NCI-H1092 treated with DMSO at 0.1 percent for 48 hours (cell line): ENCODE data around the gene ISY1.
"Not testable (repeated sequence)": the region's sequence is repeated elsewhere in the genome, so short reads cannot be mapped to it uniquely, and the experiment has no call there.

ENCODE experiments used
- DNase-seq: peaks from one replicate; lab custom pipeline; 2025; lab: John Stamatoyannopoulos, UW

ISY1 gene

GRCh38 chr3:129160891-129161859 is at the start of gene ISY1:
ISY1 (minus strand) TSS chr3:129161063; CDS start chr3:129160975, 88 bp downstream.
- DNase-seq, result peak; percentile 99

DNA sequence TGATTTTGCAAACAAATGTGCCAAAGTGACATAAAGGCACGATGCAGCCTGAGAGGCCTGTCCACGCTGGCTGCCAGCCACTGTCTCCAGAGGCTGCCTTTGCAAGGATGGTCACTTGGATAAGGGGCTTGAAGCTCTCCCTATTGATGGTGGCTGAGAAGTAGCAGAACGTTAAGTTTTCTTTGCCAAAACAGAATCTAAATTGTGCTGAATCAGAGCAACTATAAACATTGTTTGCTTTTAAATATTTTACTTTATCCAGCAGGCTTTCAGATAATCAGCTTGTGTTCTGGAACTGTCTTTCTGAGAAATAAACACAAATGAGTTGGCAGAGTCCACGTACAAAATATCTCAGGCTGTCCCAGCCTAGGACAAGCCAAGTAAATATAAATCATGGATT is 46.6 kb upstream of the ISY1 start:
- DNase-seq, result no peak

- DNase-seq, result no peak
These were observed 44.4 kb upstream of the ISY1 start for GRCh38 chr3:129205109-129205832.

- no peak for DNase-seq
These were observed 43.6 kb upstream of the ISY1 start for GRCh38 chr3:129204473-129204872.

DNA sequence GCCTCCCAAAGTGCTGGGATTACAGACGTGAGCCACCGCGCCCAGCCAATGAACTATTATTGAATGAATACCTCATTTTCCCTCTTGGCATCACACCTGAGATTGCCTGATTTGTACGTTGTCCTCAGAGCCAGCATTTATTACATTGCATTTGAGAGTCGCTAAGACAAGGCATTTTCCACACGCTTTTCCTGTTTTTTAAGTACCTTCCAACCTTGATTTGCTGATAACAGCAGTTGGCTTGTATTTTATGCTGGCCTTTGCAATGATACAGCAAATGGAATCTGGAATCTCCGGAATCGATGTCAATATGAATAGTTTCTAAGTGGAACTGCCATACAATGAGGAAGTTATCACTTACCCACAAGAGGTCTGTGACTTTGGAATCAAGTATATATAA is 38.5 kb upstream of the ISY1 start:
- DNase-seq, result no peak

- no peak for DNase-seq
These were observed 36.5 kb upstream of the ISY1 start for GRCh38 chr3:129197321-129197720.

GRCh38 chr3:129196601-129197000 is 35.7 kb upstream of the ISY1 start:
- DNase-seq, result no peak

GRCh38 chr3:129195731-129196256 is 34.9 kb upstream of the ISY1 start:
- no peak for DNase-seq

GRCh38 chr3:129189793-129190192 is 28.9 kb upstream of the ISY1 start:
- not testable (repeated sequence) for DNase-seq

GRCh38 chr3:129187857-129188256 is 27.0 kb upstream of the ISY1 start:
- DNase-seq, result no peak

DNA sequence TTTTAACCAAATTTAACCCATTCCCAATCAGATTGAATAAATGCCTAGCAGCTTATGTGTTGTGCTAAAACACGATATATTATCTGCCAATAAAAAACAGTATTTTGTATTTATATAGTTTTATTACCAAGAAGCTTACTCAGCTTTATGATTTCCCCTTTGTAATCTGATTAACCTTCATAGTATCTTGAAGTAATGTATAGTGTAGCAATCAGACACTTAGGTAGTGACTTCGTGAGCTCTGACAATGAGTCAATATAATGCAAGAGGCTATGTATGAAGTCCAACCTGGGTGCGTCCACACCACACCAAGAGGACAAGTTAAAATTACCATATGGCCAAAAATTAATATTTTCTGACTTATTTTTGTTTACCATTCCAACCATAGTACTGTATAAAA is 24.9 kb upstream of the ISY1 start:
- no peak for DNase-seq

DNA sequence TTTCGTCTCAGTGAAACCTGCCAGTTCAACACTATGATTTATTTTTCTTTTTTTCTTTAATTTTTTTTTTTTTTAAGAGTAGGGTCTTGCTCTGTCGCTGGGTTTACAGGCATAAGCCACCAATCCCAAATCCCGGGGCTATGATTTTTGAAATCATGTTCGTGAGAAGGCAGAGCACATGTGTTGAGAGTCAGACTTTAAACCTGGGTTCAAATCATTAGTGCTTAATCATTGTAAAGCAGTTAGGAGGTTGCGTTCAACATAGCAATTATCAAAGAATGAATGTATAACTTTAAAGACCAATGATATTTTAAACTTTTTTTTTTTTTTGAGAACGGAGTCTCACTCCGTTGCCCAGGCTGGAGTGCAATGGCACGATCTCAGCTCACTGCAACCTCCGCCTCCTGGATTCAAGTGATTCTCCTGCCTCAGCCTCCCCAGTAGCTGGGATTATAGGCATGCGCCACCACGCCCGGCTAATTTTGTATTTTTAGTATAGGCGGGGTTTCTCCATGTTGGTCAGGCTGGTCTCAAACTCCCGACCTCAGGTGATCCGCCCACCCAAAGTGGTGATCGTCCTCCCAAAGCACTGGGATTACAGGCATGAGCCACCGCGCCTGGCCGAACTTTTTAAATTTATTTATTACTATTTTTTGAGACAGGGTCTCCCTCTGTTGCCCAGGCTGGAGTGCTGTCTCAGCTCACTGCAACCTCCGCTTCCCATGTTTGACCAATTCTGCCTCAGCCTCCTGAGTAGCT is 24.1 kb upstream of the ISY1 start:
- DNase-seq, result not testable (repeated sequence)

DNA sequence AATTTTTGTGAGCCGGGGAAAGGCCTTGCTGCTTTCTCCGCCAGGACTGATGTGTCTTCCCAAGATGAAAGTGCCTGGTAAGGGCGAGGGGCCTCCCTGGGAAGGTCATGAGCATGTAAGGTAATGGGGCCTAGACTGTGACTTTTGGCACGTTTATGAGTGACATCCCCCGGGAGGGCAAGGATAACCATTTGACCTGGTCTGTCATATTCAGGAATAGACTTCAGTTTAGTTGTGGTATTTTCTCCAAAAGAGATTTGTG is 23.5 kb upstream of the ISY1 start:
- DNase-seq, result peak; percentile 31

- peak; percentile 95 for DNase-seq
These were observed 22.9 kb upstream of the ISY1 start, which contains the start of gene CNBP for GRCh38 chr3:129183569-129184395. CNBP (minus strand) TSS chr3:129183896; CDS start chr3:129171757, 12,139 bp downstream.

- DNase-seq, result no peak
These were observed 21.7 kb upstream of the ISY1 start for GRCh38 chr3:129182390-129183185.

DNA sequence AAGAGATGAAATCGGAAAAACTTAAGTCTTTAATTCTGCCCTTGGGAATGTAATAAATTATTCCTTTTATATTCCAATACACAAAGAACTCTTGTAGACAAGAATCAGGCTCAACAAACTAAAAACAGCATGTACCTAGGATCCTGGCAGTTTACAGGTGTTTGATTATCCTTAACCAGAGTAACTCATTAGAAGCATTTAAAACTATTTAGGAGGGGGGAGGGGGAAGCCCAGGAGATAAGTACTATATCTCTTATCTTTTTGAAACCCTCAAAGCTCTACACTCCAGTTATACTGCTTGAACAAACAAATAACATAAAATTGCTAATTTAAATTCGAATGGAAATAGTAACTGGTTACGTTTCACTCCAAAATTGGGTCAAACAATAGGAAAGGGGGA is 21.0 kb upstream of the ISY1 start:
- DNase-seq, result no peak

GRCh38 chr3:129180461-129180860 is 19.6 kb upstream of the ISY1 start:
- no peak for DNase-seq

DNA sequence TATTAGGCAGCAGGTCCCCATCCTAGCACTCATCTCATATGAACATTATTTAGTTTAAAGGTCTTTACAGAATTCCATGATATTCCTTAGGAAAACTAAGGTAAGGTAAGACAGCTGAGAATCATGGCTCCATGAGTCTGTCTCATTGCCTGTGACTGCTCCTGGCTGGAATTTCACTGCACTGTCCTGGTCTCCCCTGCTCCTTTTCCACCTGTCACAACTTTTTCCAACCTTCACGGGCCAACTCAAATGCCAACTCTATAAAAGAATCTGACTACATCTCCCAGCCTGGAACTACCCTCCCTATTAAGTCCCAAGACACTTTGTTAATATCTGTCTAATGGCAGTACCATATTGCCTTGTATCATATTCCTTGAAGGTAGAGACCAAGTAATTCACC is 15.2 kb upstream of the ISY1 start:
- no peak for DNase-seq

DNA sequence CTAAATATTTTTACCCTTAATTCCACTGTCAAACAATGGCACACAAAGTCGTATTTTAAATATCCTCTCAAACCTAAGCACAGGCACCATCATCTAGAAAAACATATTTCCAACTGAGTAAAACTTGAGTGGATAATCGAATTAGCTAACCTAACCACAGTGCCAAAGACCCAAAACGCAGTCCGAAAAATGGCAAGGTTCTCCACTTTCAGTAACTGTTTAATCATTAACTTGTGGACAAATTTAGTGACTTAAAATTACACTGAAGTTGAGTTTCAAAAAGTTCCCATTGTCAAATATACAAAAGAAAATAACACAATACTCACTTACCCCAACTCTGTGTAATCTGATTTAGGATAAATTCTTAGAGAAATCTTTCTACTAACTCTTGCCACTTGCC is 12.9 kb upstream of the ISY1 start:
- no peak for DNase-seq

DNA sequence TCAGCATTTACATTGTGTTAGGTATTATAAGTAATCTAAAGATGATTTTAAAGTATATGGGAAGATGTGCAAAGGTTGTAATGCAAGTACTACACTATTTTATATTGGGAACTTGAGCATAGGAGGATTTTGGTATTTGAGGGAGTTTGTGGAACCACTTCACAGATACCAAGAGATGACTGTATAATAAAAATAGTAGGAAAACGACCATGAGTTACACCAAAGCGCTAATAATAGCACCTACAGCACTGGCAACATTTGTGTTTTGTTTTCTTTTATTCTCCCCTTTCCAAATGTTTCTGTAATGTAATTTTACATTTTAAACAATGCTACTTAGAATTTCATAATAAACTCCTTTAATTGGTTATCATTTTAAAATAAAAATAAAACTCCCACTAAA is 12.3 kb upstream of the ISY1 start:
- DNase-seq, result no peak
